HCT116 (cell line): ENCODE measurements around the gene TTC9. TPM values are rescaled to one million over a fixed set of nuclear protein-coding genes. Genes with fewer than 3 reads are reported as not detected.

Experiments
- ATAC-seq: fragments of 200-7000 bp; cut with Tn5 transposase; 2 replicates; pipeline ENCODE4 v1.9.1; 2020; ENCODE audit warnings: mild to moderate bottlenecking, moderate library complexity
- BruUV-seq: library from RNA; stranded (reverse); fragments of 400-500 nt; replicated peaks from 2 replicates; lab custom pipeline; 2021; lab: Mats Ljungman, UMichigan
- CTCF ChIA-PET: fragments of 300-600 bp; sonication (Branson Sonifier 250); formaldehyde crosslinking; loops from one replicate; lab custom pipeline; 2021; ENCODE audit warnings: antibody characterized with exemption; lab: Charles Lee
- POLR2A ChIA-PET: fragments of 300-600, 350-600 bp; sonication (Branson Sonifier 250); formaldehyde crosslinking; loops from one replicate; lab custom pipeline; 2021; ENCODE audit warnings: antibody characterized with exemption; lab: Charles Lee
- RAD21 ChIA-PET, 2 experiments: fragments of 300-600 bp; sonication (Branson Sonifier 250); formaldehyde crosslinking; loops; one replicate each; lab custom pipeline; 2023; ENCODE audit warnings: low total read pairs in 2 of 2; ENCODE audit not compliant: uncharacterized antibody in 2 of 2, unreplicated experiment in 2 of 2, low non-redundant PET in 1 of 2; lab: Charles Lee
- DNase-seq: peaks from one replicate; pipeline ENCODE4 v3.0.0-alpha.2; 2010; ENCODE audit warnings: low read depth, low spot score
- H2AFZ ChIP-seq: fragments of 200-600 bp; shearing (Covaris generic), sonication (generic); 2 replicates; pipeline ENCODE4 v1.6.1; 2017; ENCODE audit warnings: low read depth, mixed run types, mixed read lengths, antibody characterized with exemption, low read length; ENCODE audit not compliant: poor library complexity, severe bottlenecking
- H3K27ac ChIP-seq: 2 replicates; pipeline ENCODE4 v1.5.1; 2012; ENCODE audit warnings: low read depth, low read length
- H3K27me3 ChIP-seq: fragments of 200-600 bp; sonication (generic); 2 replicates; pipeline ENCODE4 v1.6.1; 2016; ENCODE audit warnings: mixed run types, low read length, mixed read lengths; ENCODE audit not compliant: insufficient read depth
- H3K36me3 ChIP-seq, 2 experiments: fragments of 200-500 bp in 1 of 2; fragments of 200-600 bp in 1 of 2; sonication (Bioruptor generic) in 1 of 2; sonication (generic) in 1 of 2; 2 replicates each; pipeline versions ENCODE4 v1.5.1 to v1.6.1; 2014 to 2016; ENCODE audit warnings: low read length in 2 of 2, inconsistent platforms in 1 of 2, mixed read lengths in 1 of 2, mixed run types in 1 of 2; ENCODE audit not compliant: insufficient read depth in 2 of 2, control insufficient read depth in 1 of 2
- H3K4me1 ChIP-seq, 2 experiments: fragments of 200-600 bp in 1 of 2; sonication (generic) in 1 of 2; 2 replicates each; pipeline versions ENCODE4 v1.5.1 to v1.6.1; 2012 to 2017; ENCODE audit warnings: low read length in 2 of 2, inconsistent platforms in 1 of 2, mild to moderate bottlenecking in 1 of 2, mixed read lengths in 1 of 2, mixed run types in 1 of 2, moderate library complexity in 1 of 2; ENCODE audit not compliant: insufficient read depth in 2 of 2, control insufficient read depth in 1 of 2
- H3K4me2 ChIP-seq: fragments of 200-600 bp; sonication (generic); 2 replicates; pipeline ENCODE4 v1.6.1; 2017; ENCODE audit warnings: mixed run types, low read length, mixed read lengths
- H3K4me3 ChIP-seq, 2 experiments: fragments of 200-600 bp in 1 of 2; sonication (generic) in 1 of 2; replicated peaks in 1 of 2; 2 replicates each; pipeline ENCODE4 v1.5.1; 2011 to 2016; ENCODE audit warnings: low read length in 2 of 2, control low read depth in 1 of 2, low read depth in 1 of 2, mild to moderate bottlenecking in 1 of 2, mixed read lengths in 1 of 2, mixed run types in 1 of 2
- H3K79me2 ChIP-seq: fragments of 200-600 bp; sonication (generic); 2 replicates; pipeline ENCODE4 v1.6.1; 2017; ENCODE audit warnings: mild to moderate bottlenecking, mixed run types, low read length, moderate library complexity, mixed read lengths; ENCODE audit not compliant: insufficient read depth
- H3K9ac ChIP-seq: fragments of 200-600 bp; sonication (generic); 2 replicates; pipeline ENCODE4 v1.6.1; 2016; ENCODE audit warnings: low read length, mixed read lengths
- H3K9me2 ChIP-seq: fragments of 200-600 bp; sonication (generic), shearing (Covaris generic); 2 replicates; pipeline ENCODE4 v1.6.1; 2017; ENCODE audit warnings: mixed run types, mild to moderate bottlenecking, moderate library complexity; ENCODE audit not compliant: insufficient read depth
- H3K9me3 ChIP-seq, 2 experiments: fragments of 200-500 bp in 1 of 2; fragments of 200-600 bp in 1 of 2; sonication (Bioruptor generic) in 1 of 2; sonication (generic) in 1 of 2; 2 replicates each; pipeline ENCODE4 v1.6.1; 2014 to 2017; ENCODE audit warnings: low read length in 2 of 2, mixed read lengths in 2 of 2, inconsistent platforms in 1 of 2, low read depth in 1 of 2, mild to moderate bottlenecking in 1 of 2, mixed run types in 1 of 2, moderate library complexity in 1 of 2; ENCODE audit not compliant: control insufficient read depth in 1 of 2, insufficient read depth in 1 of 2
- H4K20me1 ChIP-seq: fragments of 200-600 bp; sonication (generic), shearing (Covaris generic); 2 replicates; pipeline ENCODE4 v1.6.1; 2017; ENCODE audit warnings: mixed run types, mild to moderate bottlenecking, moderate library complexity; ENCODE audit not compliant: insufficient read depth
- CBX3 ChIP-seq: IDR thresholded peaks from 2 replicates; pipeline ENCODE4 v1.6.1; 2012; ENCODE audit warnings: low read depth
- CEBPB ChIP-seq: IDR thresholded peaks from 2 replicates; pipeline ENCODE4 v1.6.1; 2012; ENCODE audit warnings: low read depth
- EGR1 ChIP-seq: IDR thresholded peaks from 2 replicates; pipeline ENCODE4 v1.6.1; 2012; ENCODE audit warnings: low read depth
- ELF1 ChIP-seq: IDR thresholded peaks from 2 replicates; pipeline ENCODE4 v1.6.1; 2012; ENCODE audit warnings: low read depth, borderline replicate concordance
- EZH2 ChIP-seq: fragments of 200-600 bp; sonication (generic); IDR thresholded peaks from 2 replicates; pipeline ENCODE4 v1.6.1; 2017; ENCODE audit warnings: antibody characterized with exemption, mixed run types
- EZH2phosphoT487 ChIP-seq: fragments of 200-600 bp; IDR thresholded peaks from 2 replicates; pipeline ENCODE4 v1.6.1; 2018; ENCODE audit warnings: antibody characterized with exemption, borderline replicate concordance
- JUND ChIP-seq: IDR thresholded peaks from 2 replicates; pipeline ENCODE4 v1.6.1; 2012
- POLR2A ChIP-seq: IDR thresholded peaks from 2 replicates; pipeline ENCODE4 v1.7.0; 2011; ENCODE audit warnings: borderline replicate concordance; ENCODE audit not compliant: insufficient read depth, insufficient read length; ENCODE audit errors: extremely low read depth
- POLR2AphosphoS5 ChIP-seq: IDR thresholded peaks from 2 replicates; pipeline ENCODE4 v1.6.1; 2011; ENCODE audit warnings: mild to moderate bottlenecking, low read depth, low read length, moderate library complexity
- RAD21 ChIP-seq: IDR thresholded peaks from 2 replicates; pipeline ENCODE4 v1.6.1; 2012; ENCODE audit warnings: low read depth, mild to moderate bottlenecking
- SIN3A ChIP-seq: IDR thresholded peaks from 2 replicates; pipeline ENCODE4 v1.6.1; 2012; ENCODE audit warnings: low read depth
- SP1 ChIP-seq: IDR thresholded peaks from 2 replicates; pipeline ENCODE4 v1.6.1; 2012; ENCODE audit warnings: low read depth
- SRF ChIP-seq: IDR thresholded peaks from 2 replicates; pipeline ENCODE4 v1.6.1; 2012; ENCODE audit warnings: low read depth
- TCF7L2 ChIP-seq: IDR thresholded peaks from 2 replicates; pipeline ENCODE4 v1.7.0; 2011; ENCODE audit warnings: borderline replicate concordance, inconsistent platforms; ENCODE audit not compliant: insufficient read depth, insufficient read length; ENCODE audit errors: extremely low read depth
- YY1 ChIP-seq: IDR thresholded peaks from 2 replicates; pipeline ENCODE4 v1.6.1; 2011; ENCODE audit warnings: low read length, low read depth, moderate library complexity, mild to moderate bottlenecking; ENCODE audit not compliant: insufficient replicate concordance; ENCODE audit errors: extremely low read depth
- ZFX ChIP-seq: fragments of 450-650 bp; IDR thresholded peaks from 2 replicates; pipeline ENCODE4 v1.6.1; 2017
- ZNF274 ChIP-seq: fragments of 200-500 bp; sonication (Bioruptor generic); IDR thresholded peaks from 2 replicates; pipeline ENCODE4 v1.6.1; 2014; ENCODE audit warnings: mild to moderate bottlenecking, low read depth, low read length, inconsistent platforms
- intact Hi-C: fragments of 100-400 bp; cut with micrococcal nuclease; formaldehyde crosslinking; loops from 2 replicates; pipeline ENCODE4 v1.10.0; 2022
- total RNA-seq: library from RNA; stranded (reverse); gene quantifications from one replicate; pipeline ENCODE4 v1.2.1, GENCODE V29; 2021; ENCODE audit not compliant: unreplicated experiment
- TF ChIP-seq, protein P1 (sequence below): IDR thresholded peaks from 2 replicates; pipeline ENCODE4 v1.6.1; 2012
- TF ChIP-seq, protein P2 (sequence below): IDR thresholded peaks from 2 replicates; pipeline ENCODE4 v1.6.1; 2012
- TF ChIP-seq, protein P3 (sequence below): IDR thresholded peaks from 2 replicates; pipeline ENCODE4 v1.6.1; 2011; ENCODE audit warnings: mild to moderate bottlenecking, low read length, moderate library complexity; ENCODE audit not compliant: insufficient replicate concordance; ENCODE audit errors: extremely low read depth
- TF ChIP-seq, protein P4 (sequence below), 3 experiments: fragments of 200-600 bp in 1 of 3; sonication (generic) in 1 of 3; IDR thresholded peaks in 2 of 3; conservative IDR thresholded peaks in 1 of 3; 2 replicates each; pipeline ENCODE4 v1.5.1; 2012 to 2017; ENCODE audit warnings: low read depth in 2 of 3, low read length in 2 of 3, antibody characterized with exemption in 1 of 3, borderline replicate concordance in 1 of 3, control low read depth in 1 of 3, mild to moderate bottlenecking in 1 of 3, mixed read lengths in 1 of 3, mixed run types in 1 of 3, moderate library complexity in 1 of 3; ENCODE audit not compliant: insufficient read depth in 1 of 3

Gene TTC9
- total RNA-seq, 1 experiment from 2014 or later, result 2.4 TPM

DNA sequence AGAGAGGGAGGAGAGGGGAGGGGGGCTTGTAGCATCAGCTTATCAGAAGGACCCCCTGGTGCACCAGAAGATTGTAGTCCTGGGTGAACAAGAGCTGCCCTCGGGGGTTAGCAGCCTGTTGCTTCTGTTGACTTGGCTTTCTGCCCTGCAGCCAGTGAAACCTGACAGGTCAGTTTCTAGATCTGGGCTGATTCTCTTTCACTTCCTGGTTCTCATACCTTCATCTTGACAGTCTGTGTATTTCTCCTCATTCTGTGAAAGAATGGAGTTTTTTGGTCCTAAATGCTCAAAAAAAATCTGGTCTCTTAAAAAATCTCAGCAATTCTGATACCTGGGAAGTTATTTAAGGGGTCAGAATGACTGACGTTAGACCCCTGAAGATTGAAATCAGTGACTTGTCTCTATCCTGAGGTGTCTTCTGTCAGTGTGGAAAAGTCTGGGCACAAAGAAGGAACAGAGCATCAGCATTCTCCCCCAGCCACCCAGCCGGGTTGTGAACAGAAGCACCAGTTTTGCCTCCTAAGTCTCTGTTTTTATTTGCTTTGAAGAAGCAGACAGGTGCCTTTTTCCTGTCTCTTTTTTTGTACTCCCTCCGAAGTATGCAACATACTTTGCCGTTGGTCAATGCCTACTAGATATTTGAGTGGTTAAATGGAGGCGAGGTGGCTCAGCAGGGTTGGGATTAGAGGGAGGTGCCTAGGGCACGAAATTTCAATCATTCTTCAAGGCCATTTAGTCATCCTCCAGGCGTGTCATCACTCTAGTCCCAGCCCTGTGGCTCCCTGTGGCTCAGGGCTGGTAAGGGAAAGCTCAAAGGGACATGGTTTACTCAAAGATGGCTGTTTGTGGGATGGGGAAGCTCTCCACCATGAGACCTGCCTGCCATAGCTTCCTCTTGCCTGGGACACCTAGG, 24.0 kb downstream of the TTC9 start:
- ATAC-seq, result peak; percentile 94
- intact Hi-C loops, result no loop called here
- Histone ChIP-seq H3K9me2 (no peaks in the 10 kb centered on the region), H3K9ac (peak overlapping the region; percentile 52), H3K9me3 (no peaks in the 10 kb centered on the region), H2AFZ (peak overlapping the region; percentile 57), H4K20me1 (no peaks in the 10 kb centered on the region), H3K4me3 (peak overlapping the region in 1 of 2 experiments; percentile 45; a peak in 2 of 4 replicates), H3K36me3 (no peaks in the 10 kb centered on the region), H3K4me1 (peaks cover 37 to 59% of the 10 kb centered on the region in 2 experiments), H3K4me2 (peak overlapping the region; percentile 83), H3K27me3 (no peaks in the 10 kb centered on the region), H3K79me2 (no peaks in the 10 kb centered on the region), H3K27ac (peak overlapping the region; percentile 47; the same call in 1 of the 2 replicates)
- ChIA-PET POLR2A (no interaction called here), RAD21 (no interaction called here), CTCF (no interaction called here)
- DNase-seq, result peak; percentile 45
- no TSS peak for BruUV-seq
- TF ChIP-seq ZNF274, result no peak
- TF ChIP-seq, protein P1, sequence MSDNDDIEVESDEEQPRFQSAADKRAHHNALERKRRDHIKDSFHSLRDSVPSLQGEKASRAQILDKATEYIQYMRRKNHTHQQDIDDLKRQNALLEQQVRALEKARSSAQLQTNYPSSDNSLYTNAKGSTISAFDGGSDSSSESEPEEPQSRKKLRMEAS, result 0 out of 2 replicates have a peak, but pooled peaks have one; percentile 27
- no peak for TF ChIP-seq RAD21
- TF ChIP-seq POLR2A, result no peak
- TF ChIP-seq EZH2, result no peak
- TF ChIP-seq ELF1, result peak; percentile 72
- TF ChIP-seq ZFX, result no peak
- TF ChIP-seq, protein P2, sequence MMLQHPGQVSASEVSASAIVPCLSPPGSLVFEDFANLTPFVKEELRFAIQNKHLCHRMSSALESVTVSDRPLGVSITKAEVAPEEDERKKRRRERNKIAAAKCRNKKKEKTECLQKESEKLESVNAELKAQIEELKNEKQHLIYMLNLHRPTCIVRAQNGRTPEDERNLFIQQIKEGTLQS, result no peak
- TF ChIP-seq EZH2phosphoT487, result no peak
- peak; percentile 38 for TF ChIP-seq YY1
- no peak; the same call in 1 of the 2 replicates for TF ChIP-seq CBX3
- TF ChIP-seq SP1, result peak; percentile 46
- TF ChIP-seq, protein P3, sequence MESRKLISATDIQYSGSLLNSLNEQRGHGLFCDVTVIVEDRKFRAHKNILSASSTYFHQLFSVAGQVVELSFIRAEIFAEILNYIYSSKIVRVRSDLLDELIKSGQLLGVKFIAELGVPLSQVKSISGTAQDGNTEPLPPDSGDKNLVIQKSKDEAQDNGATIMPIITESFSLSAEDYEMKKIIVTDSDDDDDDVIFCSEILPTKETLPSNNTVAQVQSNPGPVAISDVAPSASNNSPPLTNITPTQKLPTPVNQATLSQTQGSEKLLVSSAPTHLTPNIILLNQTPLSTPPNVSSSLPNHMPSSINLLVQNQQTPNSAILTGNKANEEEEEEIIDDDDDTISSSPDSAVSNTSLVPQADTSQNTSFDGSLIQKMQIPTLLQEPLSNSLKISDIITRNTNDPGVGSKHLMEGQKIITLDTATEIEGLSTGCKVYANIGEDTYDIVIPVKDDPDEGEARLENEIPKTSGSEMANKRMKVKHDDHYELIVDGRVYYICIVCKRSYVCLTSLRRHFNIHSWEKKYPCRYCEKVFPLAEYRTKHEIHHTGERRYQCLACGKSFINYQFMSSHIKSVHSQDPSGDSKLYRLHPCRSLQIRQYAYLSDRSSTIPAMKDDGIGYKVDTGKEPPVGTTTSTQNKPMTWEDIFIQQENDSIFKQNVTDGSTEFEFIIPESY, result no peak
- TF ChIP-seq JUND, result peak; percentile 24; the same call in 1 of the 2 replicates
- 0 out of 2 replicates have a peak, but pooled peaks have one; percentile 31 for TF ChIP-seq POLR2AphosphoS5
- no peak for TF ChIP-seq EGR1
- TF ChIP-seq CEBPB, result no peak
- peak; percentile 60; the same call in 1 of the 2 replicates for TF ChIP-seq SIN3A
- no peak; the same call in 1 of the 2 replicates for TF ChIP-seq SRF
- no peak for TF ChIP-seq TCF7L2
- TF ChIP-seq, protein P4, sequence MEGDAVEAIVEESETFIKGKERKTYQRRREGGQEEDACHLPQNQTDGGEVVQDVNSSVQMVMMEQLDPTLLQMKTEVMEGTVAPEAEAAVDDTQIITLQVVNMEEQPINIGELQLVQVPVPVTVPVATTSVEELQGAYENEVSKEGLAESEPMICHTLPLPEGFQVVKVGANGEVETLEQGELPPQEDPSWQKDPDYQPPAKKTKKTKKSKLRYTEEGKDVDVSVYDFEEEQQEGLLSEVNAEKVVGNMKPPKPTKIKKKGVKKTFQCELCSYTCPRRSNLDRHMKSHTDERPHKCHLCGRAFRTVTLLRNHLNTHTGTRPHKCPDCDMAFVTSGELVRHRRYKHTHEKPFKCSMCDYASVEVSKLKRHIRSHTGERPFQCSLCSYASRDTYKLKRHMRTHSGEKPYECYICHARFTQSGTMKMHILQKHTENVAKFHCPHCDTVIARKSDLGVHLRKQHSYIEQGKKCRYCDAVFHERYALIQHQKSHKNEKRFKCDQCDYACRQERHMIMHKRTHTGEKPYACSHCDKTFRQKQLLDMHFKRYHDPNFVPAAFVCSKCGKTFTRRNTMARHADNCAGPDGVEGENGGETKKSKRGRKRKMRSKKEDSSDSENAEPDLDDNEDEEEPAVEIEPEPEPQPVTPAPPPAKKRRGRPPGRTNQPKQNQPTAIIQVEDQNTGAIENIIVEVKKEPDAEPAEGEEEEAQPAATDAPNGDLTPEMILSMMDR (IDR thresholded peaks at IDR 0.05 in 2 of 3, conservative IDR thresholded peaks at IDR 0.05 in 1 of 3; ENCODE audit: borderline replicate concordance in 1 of 3, insufficient read depth in 1 of 3, low read depth in 2 of 3, low read length in 2 of 3), result no peak
